ENCODE measurements around the gene TAF6. TPM values are rescaled to one million over a fixed set of nuclear protein-coding genes. Genes with fewer than 3 reads are reported as not detected.

Gene TAF6
- total RNA-seq, 2 donors from 2014 or later: 29.6 to 55.0 TPM

- Mint-ChIP-seq H3K36me3 (ENCODE audit: low read depth) (peaks cover 35% of the 10 kb centered on the region), H3K27me3 (no peaks in the 10 kb centered on the region), H3K27ac (no peak overlapping the region), H3K4me3 (peak overlapping the region; percentile 19), H3K9me3 (no peaks in the 10 kb centered on the region), H3K4me1 (peaks cover 21% of the 10 kb centered on the region)
- no peak for ATAC-seq (replicated peaks)
Measured at GRCh38 chr7:100087055-100087750, 32.0 kb downstream of the TAF6 start.

GRCh38 chr7:100085515-100085914, 33.6 kb downstream of the TAF6 start:
- Mint-ChIP-seq H3K4me1 (peaks cover 21% of the 10 kb centered on the region), H3K9me3 (no peaks in the 10 kb centered on the region), H3K27me3 (no peaks in the 10 kb centered on the region), H3K27ac (no peak overlapping the region), H3K36me3 (ENCODE audit: low read depth) (peaks cover 24% of the 10 kb centered on the region), H3K4me3 (no peak overlapping the region)
- no peak for ATAC-seq (replicated peaks)

GRCh38 chr7:100082978-100083377, 36.2 kb downstream of the TAF6 start:
- Mint-ChIP-seq H3K36me3 (ENCODE audit: low read depth) (peaks cover 24% of the 10 kb centered on the region), H3K4me1 (peaks cover 19% of the 10 kb centered on the region), H3K9me3 (no peaks in the 10 kb centered on the region), H3K27me3 (no peaks in the 10 kb centered on the region), H3K27ac (peak overlapping the region; percentile 92), H3K4me3 (peak overlapping the region; percentile 89)
- no peak for ATAC-seq (replicated peaks)

GRCh38 chr7:100081535-100082102, 37.5 kb downstream of the TAF6 start, which contains the start of gene ZNF3:
ZNF3 (minus strand) TSS chr7:100081723; CDS start chr7:100077357, 4,366 bp downstream.
- peaks cover 33% of the 10 kb centered on the region for H3K36me3 Mint-ChIP-seq (ENCODE audit: low read depth)
- peak; percentile 89 for ATAC-seq (replicated peaks)
- peaks cover 19% of the 10 kb centered on the region for H3K4me1 Mint-ChIP-seq
- peak within 1 kb of the TSS; percentile 89 for H3K4me3 Mint-ChIP-seq
- no peaks in the 10 kb centered on the region for H3K27me3 Mint-ChIP-seq
- no peaks in the 10 kb centered on the region for H3K9me3 Mint-ChIP-seq
- H3K27ac Mint-ChIP-seq: peak within 1 kb of the TSS; percentile 92

- peak overlapping the region; percentile 92 for H3K27ac Mint-ChIP-seq
- H3K9me3 Mint-ChIP-seq: no peaks in the 10 kb centered on the region
- H3K4me3 Mint-ChIP-seq: peak overlapping the region; percentile 89
- H3K27me3 Mint-ChIP-seq: no peaks in the 10 kb centered on the region
- peaks cover 19% of the 10 kb centered on the region for H3K4me1 Mint-ChIP-seq
- ATAC-seq (replicated peaks): no peak
- H3K36me3 Mint-ChIP-seq (ENCODE audit: low read depth): peaks cover 39% of the 10 kb centered on the region
Measured at GRCh38 chr7:100080907-100081534, 38.1 kb downstream of the TAF6 start.

GRCh38 chr7:100079024-100079560, 40.1 kb downstream of the TAF6 start:
- H3K4me3 Mint-ChIP-seq: no peak overlapping the region
- H3K9me3 Mint-ChIP-seq: no peaks in the 10 kb centered on the region
- no peaks in the 10 kb centered on the region for H3K27me3 Mint-ChIP-seq
- peaks cover 59% of the 10 kb centered on the region for H3K36me3 Mint-ChIP-seq (ENCODE audit: low read depth)
- ATAC-seq (replicated peaks): no peak
- H3K4me1 Mint-ChIP-seq: peaks cover 19% of the 10 kb centered on the region
- H3K27ac Mint-ChIP-seq: no peak overlapping the region

GRCh38 chr7:100077205-100077604, 42.0 kb downstream of the TAF6 start:
- Mint-ChIP-seq H3K4me3 (no peak overlapping the region), H3K4me1 (peaks cover 16% of the 10 kb centered on the region), H3K36me3 (ENCODE audit: low read depth) (peaks cover 78% of the 10 kb centered on the region), H3K27me3 (no peaks in the 10 kb centered on the region), H3K9me3 (peaks cover 3% of the 10 kb centered on the region), H3K27ac (no peak overlapping the region)
- ATAC-seq (replicated peaks): no peak

- peaks cover 90% of the 10 kb centered on the region for H3K36me3 Mint-ChIP-seq (ENCODE audit: low read depth)
- ATAC-seq (replicated peaks): no peak
- H3K27ac Mint-ChIP-seq: no peak overlapping the region
- peaks cover 14% of the 10 kb centered on the region for H3K4me1 Mint-ChIP-seq
- H3K27me3 Mint-ChIP-seq: no peaks in the 10 kb centered on the region
- peaks cover 18% of the 10 kb centered on the region for H3K9me3 Mint-ChIP-seq
- no peak overlapping the region for H3K4me3 Mint-ChIP-seq
Measured at GRCh38 chr7:100075418-100075817, 43.7 kb downstream of the TAF6 start.

- ATAC-seq (replicated peaks): no peak
- Mint-ChIP-seq H3K27ac (no peak overlapping the region), H3K4me3 (no peak overlapping the region), H3K4me1 (peaks cover 14% of the 10 kb centered on the region), H3K36me3 (ENCODE audit: low read depth) (peaks cover 96% of the 10 kb centered on the region), H3K27me3 (no peaks in the 10 kb centered on the region), H3K9me3 (peaks cover 18% of the 10 kb centered on the region)
Measured at GRCh38 chr7:100074841-100075240, 44.3 kb downstream of the TAF6 start.

GRCh38 chr7:100072462-100072861, 46.7 kb downstream of the TAF6 start:
- H3K9me3 Mint-ChIP-seq: peaks cover 18% of the 10 kb centered on the region
- ATAC-seq (replicated peaks): no peak
- no peaks in the 10 kb centered on the region for H3K27me3 Mint-ChIP-seq
- no peak overlapping the region for H3K27ac Mint-ChIP-seq
- H3K4me3 Mint-ChIP-seq: no peak overlapping the region
- peaks cover 5% of the 10 kb centered on the region for H3K4me1 Mint-ChIP-seq
- peaks cover 87% of the 10 kb centered on the region for H3K36me3 Mint-ChIP-seq (ENCODE audit: low read depth)

GRCh38 chr7:100071018-100071723, 48.0 kb downstream of the TAF6 start:
- H3K4me3 Mint-ChIP-seq: no peak overlapping the region
- H3K27ac Mint-ChIP-seq: no peak overlapping the region
- H3K27me3 Mint-ChIP-seq: no peaks in the 10 kb centered on the region
- ATAC-seq (replicated peaks): no peak
- H3K4me1 Mint-ChIP-seq: peaks cover 5% of the 10 kb centered on the region
- H3K36me3 Mint-ChIP-seq (ENCODE audit: low read depth): peaks cover 76% of the 10 kb centered on the region
- peaks cover 18% of the 10 kb centered on the region for H3K9me3 Mint-ChIP-seq

- Mint-ChIP-seq H3K27me3 (no peaks in the 10 kb centered on the region), H3K9me3 (peaks cover 18% of the 10 kb centered on the region), H3K27ac (no peak overlapping the region), H3K4me1 (peaks cover 5% of the 10 kb centered on the region), H3K36me3 (ENCODE audit: low read depth) (peaks cover 64% of the 10 kb centered on the region), H3K4me3 (no peak overlapping the region)
- ATAC-seq (replicated peaks): no peak
Measured at GRCh38 chr7:100069991-100070390, 49.2 kb downstream of the TAF6 start.

GRCh38 chr7:100066953-100067352, 52.2 kb downstream of the TAF6 start:
- no peak for ATAC-seq (replicated peaks)
- Mint-ChIP-seq H3K36me3 (ENCODE audit: low read depth) (peaks cover 51% of the 10 kb centered on the region), H3K9me3 (peaks cover 13% of the 10 kb centered on the region), H3K4me3 (no peak overlapping the region), H3K27ac (no peak overlapping the region), H3K4me1 (peaks cover under 1% of the 10 kb centered on the region), H3K27me3 (no peaks in the 10 kb centered on the region)

- H3K4me1 Mint-ChIP-seq: no peaks in the 10 kb centered on the region
- peaks cover 2% of the 10 kb centered on the region for H3K9me3 Mint-ChIP-seq
- H3K36me3 Mint-ChIP-seq (ENCODE audit: low read depth): peaks cover 50% of the 10 kb centered on the region
- no peak overlapping the region for H3K27ac Mint-ChIP-seq
- ATAC-seq (replicated peaks): no peak
- no peak overlapping the region for H3K4me3 Mint-ChIP-seq
- H3K27me3 Mint-ChIP-seq: no peaks in the 10 kb centered on the region
Measured at GRCh38 chr7:100065452-100066186, 53.5 kb downstream of the TAF6 start.

Measured in activated T-helper 17 cell treated with anti-CD3 and anti-CD28 coated beads, Interleukin-2, amount 50 U/mL, for 72 hours (primary cell).